ENCODE results near the gene CCDC57.
"Not testable (repeated sequence)": the region's sequence is repeated elsewhere in the genome, so short reads cannot be mapped to it uniquely, and the experiment has no call there.

Gene CCDC57

DNA sequence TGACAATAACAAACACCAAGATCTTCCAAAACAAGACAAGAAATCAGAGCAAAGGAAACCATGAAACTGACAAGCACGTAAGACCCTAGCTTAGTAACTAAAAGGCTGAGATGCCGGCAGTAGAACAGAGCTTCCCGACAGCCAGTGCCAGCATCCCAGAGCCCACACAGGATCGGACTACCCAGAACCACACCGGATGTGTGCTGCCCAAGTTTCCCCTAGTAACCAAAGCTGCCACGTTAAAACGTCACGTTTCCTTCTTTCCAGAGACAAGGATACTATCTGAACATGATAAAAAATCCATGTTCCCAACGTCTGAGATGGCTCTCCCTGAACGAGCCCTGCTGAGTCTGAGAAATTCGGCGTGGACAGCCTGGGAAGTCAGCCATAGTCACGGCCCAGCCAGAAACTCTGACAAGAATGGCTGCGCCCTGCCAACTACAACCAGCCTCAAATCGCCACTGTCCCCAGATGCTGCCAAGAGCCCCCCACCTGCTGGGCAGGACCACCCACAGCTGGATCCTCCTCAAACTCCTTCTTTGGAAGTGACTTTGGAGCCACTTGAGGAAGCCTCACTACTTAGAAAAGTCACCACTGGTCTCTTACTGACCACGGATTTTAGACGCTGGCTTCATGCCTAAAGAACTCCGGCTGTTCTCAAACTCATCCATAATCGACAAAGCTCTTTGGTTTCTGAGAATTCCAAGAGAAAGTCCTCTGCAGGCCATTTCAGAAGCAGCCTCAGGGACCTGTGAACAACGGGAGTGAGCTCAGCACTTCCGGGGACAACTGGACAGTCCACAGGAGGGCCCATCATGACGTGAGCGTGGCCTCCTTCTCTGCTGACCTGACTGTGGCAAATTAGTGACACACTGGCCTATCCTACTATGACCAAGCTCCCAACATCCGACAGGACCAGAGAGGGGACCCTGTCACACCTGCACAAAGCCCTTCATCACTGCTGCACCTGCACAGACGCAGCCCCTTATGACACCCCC is 16.7 kb downstream of the CCDC57 start:
- H3K9me2 ChIP-seq (replicated peaks; ENCODE audit: insufficient read depth, low read length): no peaks in the 10 kb centered on the region

DNA sequence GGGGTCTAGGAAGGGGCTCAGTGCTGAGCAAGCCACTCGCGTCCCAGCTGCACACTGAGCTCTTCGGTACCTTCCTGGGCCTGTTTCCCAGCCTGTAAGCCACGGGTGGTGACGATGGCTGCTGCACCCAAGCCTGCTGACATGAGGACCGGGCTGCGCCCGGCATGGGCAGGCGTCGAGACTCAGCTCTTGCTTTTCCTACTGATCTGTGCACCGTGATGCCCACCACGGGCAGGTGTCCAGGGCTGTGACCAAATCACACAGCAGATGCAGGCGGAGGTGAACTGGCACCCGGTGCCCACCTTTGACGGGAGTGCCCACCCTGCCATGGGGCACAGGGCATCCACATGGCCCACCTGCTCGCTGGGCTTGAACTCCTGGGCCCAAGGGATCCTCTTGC is 17.9 kb downstream of the CCDC57 start:
- H3K27me3 ChIP-seq (replicated peaks; ENCODE audit: insufficient read depth, low read length): no peaks in the 10 kb centered on the region
- H3K4me1 ChIP-seq (ENCODE audit: low read length): peaks cover 10% of the 10 kb centered on the region
- DNase-seq: no peak
- no peak overlapping the region for H3K4me2 ChIP-seq (ENCODE audit: low read depth, low read length)
- H3K9me3 ChIP-seq (replicated peaks; ENCODE audit: insufficient read depth, low read length): no peaks in the 10 kb centered on the region
- no peaks in the 10 kb centered on the region for H3K36me3 ChIP-seq (replicated peaks; ENCODE audit: insufficient read depth, low read length)
- H4K20me1 ChIP-seq (ENCODE audit: insufficient read depth, low read length): no peaks in the 10 kb centered on the region
- H2AFZ ChIP-seq (ENCODE audit: low read length): no peak overlapping the region
- no peaks in the 10 kb centered on the region for H3F3A ChIP-seq (ENCODE audit: insufficient read depth, low read length)
- no peaks in the 10 kb centered on the region for H3K9me2 ChIP-seq (replicated peaks; ENCODE audit: insufficient read depth, low read length)
- no peak overlapping the region for H3K27ac ChIP-seq (ENCODE audit: low read length)
- TF ChIP-seq EZH2phosphoT487 (IDR thresholded peaks at IDR 0.05; ENCODE audit: low read length): no peak
- TF ChIP-seq, protein P1, sequence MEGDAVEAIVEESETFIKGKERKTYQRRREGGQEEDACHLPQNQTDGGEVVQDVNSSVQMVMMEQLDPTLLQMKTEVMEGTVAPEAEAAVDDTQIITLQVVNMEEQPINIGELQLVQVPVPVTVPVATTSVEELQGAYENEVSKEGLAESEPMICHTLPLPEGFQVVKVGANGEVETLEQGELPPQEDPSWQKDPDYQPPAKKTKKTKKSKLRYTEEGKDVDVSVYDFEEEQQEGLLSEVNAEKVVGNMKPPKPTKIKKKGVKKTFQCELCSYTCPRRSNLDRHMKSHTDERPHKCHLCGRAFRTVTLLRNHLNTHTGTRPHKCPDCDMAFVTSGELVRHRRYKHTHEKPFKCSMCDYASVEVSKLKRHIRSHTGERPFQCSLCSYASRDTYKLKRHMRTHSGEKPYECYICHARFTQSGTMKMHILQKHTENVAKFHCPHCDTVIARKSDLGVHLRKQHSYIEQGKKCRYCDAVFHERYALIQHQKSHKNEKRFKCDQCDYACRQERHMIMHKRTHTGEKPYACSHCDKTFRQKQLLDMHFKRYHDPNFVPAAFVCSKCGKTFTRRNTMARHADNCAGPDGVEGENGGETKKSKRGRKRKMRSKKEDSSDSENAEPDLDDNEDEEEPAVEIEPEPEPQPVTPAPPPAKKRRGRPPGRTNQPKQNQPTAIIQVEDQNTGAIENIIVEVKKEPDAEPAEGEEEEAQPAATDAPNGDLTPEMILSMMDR (IDR thresholded peaks at IDR 0.05; ENCODE audit: low read length): no peak
- no peak for TF ChIP-seq EZH2 (optimal IDR thresholded peaks at IDR 0.05; ENCODE audit: low read depth, low read length)
- H3K4me3 ChIP-seq (ENCODE audit: low read length): no peak overlapping the region
- H3K79me2 ChIP-seq (ENCODE audit: low read length): no peaks in the 10 kb centered on the region
- no peak overlapping the region for H3K9ac ChIP-seq (ENCODE audit: low read length)

More for the DNA sequence above, 16.7 kb downstream of the CCDC57 start:
- DNase-seq: no peak
- H3K4me2 ChIP-seq (ENCODE audit: low read depth, low read length): no peak overlapping the region
- H3K9ac ChIP-seq (ENCODE audit: low read length): no peak overlapping the region
- H3K27me3 ChIP-seq (replicated peaks; ENCODE audit: insufficient read depth, low read length): no peaks in the 10 kb centered on the region
- H3K4me3 ChIP-seq (ENCODE audit: low read length): no peak overlapping the region
- TF ChIP-seq, protein P1 (IDR thresholded peaks at IDR 0.05; ENCODE audit: low read length): no peak
- no peak for TF ChIP-seq EZH2 (optimal IDR thresholded peaks at IDR 0.05; ENCODE audit: low read depth, low read length)
- no peak for TF ChIP-seq EZH2phosphoT487 (IDR thresholded peaks at IDR 0.05; ENCODE audit: low read length)
- peaks cover 10% of the 10 kb centered on the region for H3K4me1 ChIP-seq (ENCODE audit: low read length)
- no peak overlapping the region for H3K27ac ChIP-seq (ENCODE audit: low read length)
- H3F3A ChIP-seq (ENCODE audit: insufficient read depth, low read length): no peaks in the 10 kb centered on the region
- H4K20me1 ChIP-seq (ENCODE audit: insufficient read depth, low read length): no peaks in the 10 kb centered on the region
- H3K79me2 ChIP-seq (ENCODE audit: low read length): no peaks in the 10 kb centered on the region
- H3K9me3 ChIP-seq (replicated peaks; ENCODE audit: insufficient read depth, low read length): no peaks in the 10 kb centered on the region
- H2AFZ ChIP-seq (ENCODE audit: low read length): no peak overlapping the region
- no peaks in the 10 kb centered on the region for H3K36me3 ChIP-seq (replicated peaks; ENCODE audit: insufficient read depth, low read length)

DNA sequence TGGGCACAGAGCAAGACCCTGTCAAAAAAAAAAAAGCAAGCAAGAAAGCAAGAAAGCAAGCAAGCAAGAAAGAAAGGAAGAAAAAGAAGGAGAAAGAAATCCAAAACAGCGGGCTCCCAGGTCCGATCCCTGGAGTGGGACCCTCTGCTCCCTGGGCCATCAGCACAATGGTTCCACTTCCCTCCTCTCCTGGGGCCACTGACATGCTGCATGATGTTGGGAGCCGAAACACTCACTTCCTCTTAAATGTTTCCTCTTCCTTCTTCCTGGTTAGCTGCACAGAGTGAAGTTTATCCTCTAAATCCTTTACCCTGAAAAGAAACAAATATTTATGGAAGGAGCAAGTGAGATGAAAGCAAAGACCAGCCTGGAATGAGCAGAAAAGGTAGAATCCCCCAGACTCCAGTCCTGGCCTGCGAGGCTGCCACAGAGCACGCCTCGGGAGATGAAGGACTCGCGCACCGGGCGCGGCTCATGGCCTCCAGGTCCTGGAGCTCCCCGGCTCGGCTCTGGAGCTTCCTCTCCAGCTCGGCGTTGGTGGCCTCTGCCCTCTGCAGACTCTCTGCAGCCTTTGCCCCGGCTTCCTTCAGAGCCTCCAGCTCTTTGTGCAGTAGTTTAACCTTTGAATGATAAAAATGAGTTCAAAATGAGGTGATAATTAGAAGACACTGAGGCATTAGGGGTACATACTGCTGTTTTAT is 19.0 kb downstream of the CCDC57 start:
- Histone ChIP-seq H3K4me1 (ENCODE audit: low read length) (peaks cover 10% of the 10 kb centered on the region), H3K9me3 (replicated peaks; ENCODE audit: insufficient read depth, low read length) (no peaks in the 10 kb centered on the region), H3K4me3 (ENCODE audit: low read length) (no peak overlapping the region), H3K9ac (ENCODE audit: low read length) (no peak overlapping the region), H3K27me3 (replicated peaks; ENCODE audit: insufficient read depth, low read length) (no peaks in the 10 kb centered on the region), H3K9me2 (replicated peaks; ENCODE audit: insufficient read depth, low read length) (no peaks in the 10 kb centered on the region), H3K79me2 (ENCODE audit: low read length) (no peaks in the 10 kb centered on the region), H3K27ac (ENCODE audit: low read length) (no peak overlapping the region), H4K20me1 (ENCODE audit: insufficient read depth, low read length) (no peaks in the 10 kb centered on the region), H3F3A (ENCODE audit: insufficient read depth, low read length) (no peaks in the 10 kb centered on the region), H3K36me3 (replicated peaks; ENCODE audit: insufficient read depth, low read length) (no peaks in the 10 kb centered on the region), H3K4me2 (ENCODE audit: low read depth, low read length) (no peak overlapping the region), H2AFZ (ENCODE audit: low read length) (no peak overlapping the region)
- DNase-seq: no peak
- TF ChIP-seq, protein P1 (IDR thresholded peaks at IDR 0.05; ENCODE audit: low read length): no peak
- TF ChIP-seq EZH2 (optimal IDR thresholded peaks at IDR 0.05; ENCODE audit: low read depth, low read length): no peak
- no peak for TF ChIP-seq EZH2phosphoT487 (IDR thresholded peaks at IDR 0.05; ENCODE audit: low read length)

DNA sequence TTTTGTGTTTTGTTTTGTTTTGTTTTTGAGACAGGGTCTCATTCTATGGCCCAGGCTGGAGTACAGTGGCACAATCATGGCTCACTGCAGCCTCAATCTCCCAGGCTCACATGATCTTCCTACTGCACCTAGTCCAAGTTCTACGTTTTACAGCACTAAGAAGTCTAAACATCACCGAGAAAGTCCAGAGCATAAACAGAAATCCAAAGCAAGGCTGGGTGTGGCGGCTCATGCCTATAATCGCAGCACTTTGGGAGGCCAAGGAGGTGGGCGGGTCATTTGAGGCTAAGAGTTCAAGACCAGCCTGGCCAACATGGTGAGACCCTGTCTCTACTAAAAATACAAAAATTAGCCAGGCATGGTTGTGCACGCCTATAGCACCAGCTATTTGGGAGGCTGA is 19.6 kb downstream of the CCDC57 start:
- not testable (repeated sequence) for H3K4me3 ChIP-seq (ENCODE audit: low read length); DNase-seq; H3K27me3 ChIP-seq (replicated peaks; ENCODE audit: insufficient read depth, low read length); H3K79me2 ChIP-seq (ENCODE audit: low read length); H3K9ac ChIP-seq (ENCODE audit: low read length); H3K4me2 ChIP-seq (ENCODE audit: low read depth, low read length); H3K4me1 ChIP-seq (ENCODE audit: low read length); H2AFZ ChIP-seq (ENCODE audit: low read length); H3K36me3 ChIP-seq (replicated peaks; ENCODE audit: insufficient read depth, low read length); H3K27ac ChIP-seq (ENCODE audit: low read length); H3K9me2 ChIP-seq (replicated peaks; ENCODE audit: insufficient read depth, low read length); H4K20me1 ChIP-seq (ENCODE audit: insufficient read depth, low read length); H3K9me3 ChIP-seq (replicated peaks; ENCODE audit: insufficient read depth, low read length); H3F3A ChIP-seq (ENCODE audit: insufficient read depth, low read length)

Data from MM.1S (cell line).